HEK293 (cell line): ENCODE measurements around the gene FZR1.

Experiments used
- CTCF ChIA-PET: fragments of 350-600 bp; formaldehyde crosslinking; extraction: SDS; loops from one replicate; lab custom pipeline; 2021; ENCODE audit warnings: antibody characterized with exemption; lab: Yijun Ruan, JAX
- POLR2A ChIA-PET: fragments of 300-600 bp; formaldehyde crosslinking; extraction: SDS; loops from one replicate; lab custom pipeline; 2020; ENCODE audit warnings: antibody characterized with exemption, inconsistent platforms; lab: Yijun Ruan, JAX
- H3K27ac ChIP-seq: fragments of 200-500 bp; sonication (Bioruptor generic); 2 replicates; pipeline ENCODE4 v1.5.1; 2014; ENCODE audit warnings: low read depth, low read length, control low read depth, inconsistent platforms; ENCODE audit errors: extremely low read depth
- H3K36me3 ChIP-seq, 2 experiments: fragments of 200-500 bp in 1 of 2; sonication (Bioruptor generic) in 1 of 2; 1 replicate in 1 of 2; 2 replicates in 1 of 2; pipeline ENCODE4 v1.5.1; 2014 to 2017; ENCODE audit warnings: inconsistent platforms in 2 of 2, low read length in 2 of 2; ENCODE audit not compliant: control insufficient read depth in 2 of 2, insufficient read depth in 1 of 2
- H3K4me1 ChIP-seq: fragments of 200-500 bp; sonication (Bioruptor generic); 2 replicates; pipeline ENCODE4 v1.5.1; 2014; ENCODE audit warnings: mild to moderate bottlenecking, low read length, inconsistent platforms; ENCODE audit not compliant: control insufficient read depth, insufficient read depth
- H3K4me3 ChIP-seq: 2 replicates; pipeline ENCODE4 v1.5.1; 2011; ENCODE audit warnings: low read depth, mild to moderate bottlenecking, control low read depth, low read length, moderate library complexity
- H3K9me3 ChIP-seq: fragments of 200-500 bp; sonication (Bioruptor generic); 2 replicates; pipeline ENCODE4 v1.5.1; 2014; ENCODE audit warnings: low read depth, low read length, inconsistent platforms; ENCODE audit not compliant: control insufficient read depth, insufficient read depth
- BCL11A ChIP-seq: fragments of 450-650 bp; formaldehyde crosslinking; IDR thresholded peaks from 2 replicates; pipeline ENCODE4 v1.5.1; 2016; ENCODE audit warnings: low read depth, missing biosample characterization, missing genetic modification characterization
- BCL11B ChIP-seq: fragments of 450-650 bp; formaldehyde crosslinking; IDR thresholded peaks from 2 replicates; pipeline ENCODE4 v1.5.1; 2016; ENCODE audit warnings: low read depth, missing biosample characterization, missing genetic modification characterization
- KLF1 ChIP-seq: fragments of 450-650 bp; formaldehyde crosslinking; IDR thresholded peaks from 2 replicates; pipeline ENCODE4 v1.5.1; 2016; ENCODE audit warnings: missing biosample characterization, missing genetic modification characterization
- KLF10 ChIP-seq: fragments of 450-650 bp; IDR thresholded peaks from 2 replicates; pipeline ENCODE4 v1.5.1; 2018; ENCODE audit warnings: missing biosample characterization, mild to moderate bottlenecking, missing genetic modification characterization
- KLF16 ChIP-seq: fragments of 450-650 bp; formaldehyde crosslinking; IDR thresholded peaks from 2 replicates; pipeline ENCODE4 v1.5.1; 2017; ENCODE audit warnings: missing biosample characterization, missing genetic modification characterization
- KLF8 ChIP-seq: fragments of 450-650 bp; formaldehyde crosslinking; IDR thresholded peaks from 2 replicates; pipeline ENCODE4 v1.5.1; 2016; ENCODE audit warnings: missing biosample characterization, missing genetic modification characterization
- KLF9 ChIP-seq: fragments of 450-650 bp; formaldehyde crosslinking; IDR thresholded peaks from 2 replicates; pipeline ENCODE4 v1.5.1; 2016; ENCODE audit warnings: missing biosample characterization, missing genetic modification characterization, low read depth
- MZF1 ChIP-seq: fragments of 450-650 bp; formaldehyde crosslinking; IDR thresholded peaks from 2 replicates; pipeline ENCODE4 v1.5.1; 2017; ENCODE audit warnings: missing biosample characterization, missing genetic modification characterization, borderline replicate concordance
- OVOL3 ChIP-seq: fragments of 450-650 bp; formaldehyde crosslinking; IDR thresholded peaks from 2 replicates; pipeline ENCODE4 v1.5.1; 2016; ENCODE audit warnings: missing biosample characterization, missing genetic modification characterization
- REPIN1 ChIP-seq: fragments of 450-650 bp; formaldehyde crosslinking; IDR thresholded peaks from 2 replicates; pipeline ENCODE4 v1.5.1; 2017; ENCODE audit warnings: missing biosample characterization, missing genetic modification characterization, low read depth
- TCF7L2 ChIP-seq: IDR thresholded peaks from 2 replicates; pipeline ENCODE4 v1.6.1; 2011; ENCODE audit warnings: low read depth, mild to moderate bottlenecking, inconsistent platforms, low read length, moderate library complexity, borderline replicate concordance
- YY1 ChIP-seq: fragments of 450-650 bp; formaldehyde crosslinking; IDR thresholded peaks from 2 replicates; pipeline ENCODE4 v1.5.1; 2018; ENCODE audit warnings: missing biosample characterization, missing genetic modification characterization
- ZFHX2 ChIP-seq: fragments of 450-650 bp; formaldehyde crosslinking; conservative IDR thresholded peaks from 2 replicates; pipeline ENCODE4 v1.5.1; 2016; ENCODE audit warnings: missing biosample characterization, missing genetic modification characterization
- ZIC2 ChIP-seq: fragments of 450-650 bp; formaldehyde crosslinking; IDR thresholded peaks from 2 replicates; pipeline ENCODE4 v1.5.1; 2016; ENCODE audit warnings: missing biosample characterization, missing genetic modification characterization
- ZNF239 ChIP-seq: fragments of 450-650 bp; formaldehyde crosslinking; IDR thresholded peaks from 2 replicates; pipeline ENCODE4 v1.5.1; 2016; ENCODE audit warnings: missing biosample characterization, missing genetic modification characterization
- ZNF274 ChIP-seq, 2 experiments: fragments of 200-500 bp in 1 of 2; fragments of 450-650 bp in 1 of 2; sonication (Bioruptor generic) in 1 of 2; formaldehyde crosslinking in 1 of 2; IDR thresholded peaks; 2 replicates each; pipeline versions ENCODE4 v1.5.1 to v1.6.1; 2014 to 2016; ENCODE audit warnings: borderline replicate concordance in 1 of 2, inconsistent platforms in 1 of 2, low read length in 1 of 2, missing biosample characterization in 1 of 2, missing genetic modification characterization in 1 of 2
- ZNF341 ChIP-seq: fragments of 450-650 bp; formaldehyde crosslinking; IDR thresholded peaks from 2 replicates; pipeline ENCODE4; 2016; ENCODE audit warnings: low read depth, missing biosample characterization, missing genetic modification characterization
- ZNF555 ChIP-seq: fragments of 450-650 bp; formaldehyde crosslinking; conservative IDR thresholded peaks from 2 replicates; pipeline ENCODE4 v1.5.1; 2017; ENCODE audit warnings: missing biosample characterization, mild to moderate bottlenecking, missing genetic modification characterization, inconsistent platforms
- ZNF623 ChIP-seq: fragments of 450-650 bp; formaldehyde crosslinking; IDR thresholded peaks from 2 replicates; pipeline ENCODE4 v1.5.1; 2016; ENCODE audit warnings: missing biosample characterization, missing genetic modification characterization
- TF ChIP-seq, protein P1 (sequence below): fragments of 450-650 bp; formaldehyde crosslinking; IDR thresholded peaks from 2 replicates; pipeline ENCODE4 v1.5.1; 2016; ENCODE audit warnings: missing biosample characterization, missing genetic modification characterization
- TF ChIP-seq, protein P2 (sequence below): fragments of 450-650 bp; formaldehyde crosslinking; IDR thresholded peaks from 2 replicates; pipeline ENCODE4 v1.5.1; 2016; ENCODE audit warnings: missing biosample characterization, missing genetic modification characterization
- TF ChIP-seq, protein P3 (sequence below): fragments of 450-650 bp; formaldehyde crosslinking; IDR thresholded peaks from 2 replicates; pipeline ENCODE4 v1.5.1; 2016; ENCODE audit warnings: missing biosample characterization, missing genetic modification characterization
- TF ChIP-seq, protein P4 (sequence below): fragments of 450-650 bp; formaldehyde crosslinking; IDR thresholded peaks from 2 replicates; pipeline ENCODE4 v1.5.1; 2016; ENCODE audit warnings: missing biosample characterization, missing genetic modification characterization

Gene FZR1

DNA sequence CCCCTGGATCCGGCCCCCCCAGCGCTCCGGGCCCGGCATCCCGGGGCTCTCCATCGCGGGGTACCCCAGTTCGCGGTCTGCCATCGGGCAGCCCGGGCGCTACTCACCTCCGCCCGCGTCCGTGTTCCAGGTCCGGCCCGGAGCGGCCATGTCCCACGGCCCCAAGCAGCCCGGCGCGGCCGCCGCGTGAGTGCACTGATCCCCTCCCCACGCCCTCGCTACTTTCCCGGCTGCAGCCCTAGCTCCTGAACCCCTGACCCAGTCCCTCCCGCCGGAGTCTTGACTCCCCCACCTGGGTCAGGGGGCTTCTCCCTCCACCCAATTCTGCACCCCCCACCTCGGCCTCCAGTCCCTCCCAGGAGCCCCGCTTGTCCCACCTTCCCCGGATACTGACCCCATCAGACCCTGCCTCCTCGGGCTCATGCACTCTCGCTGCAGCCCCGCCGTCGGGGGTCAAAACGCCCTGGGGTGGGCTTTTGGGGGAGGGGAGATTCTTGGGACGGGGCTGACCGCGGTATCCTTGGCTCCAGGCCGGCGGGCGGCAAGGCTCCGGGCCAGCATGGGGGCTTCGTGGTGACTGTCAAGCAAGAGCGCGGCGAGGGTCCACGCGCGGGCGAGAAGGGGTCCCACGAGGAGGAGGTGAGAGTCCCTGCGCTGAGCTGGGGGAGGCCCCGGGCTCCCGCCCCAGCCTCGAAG, 67.2 kb downstream of the FZR1 start (continued):
- TF ChIP-seq ZNF341 (tag by site-specific recombination) = peak; percentile 68
- no peak for TF ChIP-seq ZNF623
- TF ChIP-seq ZNF239 (tag by site-specific recombination) = no peak
- no peak for TF ChIP-seq ZNF274 (IDR thresholded peaks at IDR 0.05; ENCODE audit: low read length)
- no peak for TF ChIP-seq ZNF274 (tag by site-specific recombination; IDR thresholded peaks at IDR 0.05; ENCODE audit: borderline replicate concordance)
- no peak for TF ChIP-seq ZNF555 (tag by site-specific recombination)
- TF ChIP-seq, protein P1, sequence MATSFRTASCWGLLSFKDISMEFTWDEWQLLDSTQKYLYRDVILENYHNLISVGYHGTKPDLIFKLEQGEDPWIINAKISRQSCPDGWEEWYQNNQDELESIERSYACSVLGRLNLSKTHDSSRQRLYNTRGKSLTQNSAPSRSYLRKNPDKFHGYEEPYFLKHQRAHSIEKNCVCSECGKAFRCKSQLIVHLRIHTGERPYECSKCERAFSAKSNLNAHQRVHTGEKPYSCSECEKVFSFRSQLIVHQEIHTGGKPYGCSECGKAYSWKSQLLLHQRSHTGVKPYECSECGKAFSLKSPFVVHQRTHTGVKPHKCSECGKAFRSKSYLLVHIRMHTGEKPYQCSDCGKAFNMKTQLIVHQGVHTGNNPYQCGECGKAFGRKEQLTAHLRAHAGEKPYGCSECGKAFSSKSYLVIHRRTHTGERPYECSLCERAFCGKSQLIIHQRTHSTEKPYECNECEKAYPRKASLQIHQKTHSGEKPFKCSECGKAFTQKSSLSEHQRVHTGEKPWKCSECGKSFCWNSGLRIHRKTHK (tag by site-specific recombination) = no peak
- TF ChIP-seq TCF7L2 = no peak
- TF ChIP-seq BCL11A (tag by site-specific recombination) = peak; percentile 84
- peak; percentile 96 for TF ChIP-seq BCL11B (tag by site-specific recombination)
- TF ChIP-seq MZF1 (tag by site-specific recombination) = no peak

DNA sequence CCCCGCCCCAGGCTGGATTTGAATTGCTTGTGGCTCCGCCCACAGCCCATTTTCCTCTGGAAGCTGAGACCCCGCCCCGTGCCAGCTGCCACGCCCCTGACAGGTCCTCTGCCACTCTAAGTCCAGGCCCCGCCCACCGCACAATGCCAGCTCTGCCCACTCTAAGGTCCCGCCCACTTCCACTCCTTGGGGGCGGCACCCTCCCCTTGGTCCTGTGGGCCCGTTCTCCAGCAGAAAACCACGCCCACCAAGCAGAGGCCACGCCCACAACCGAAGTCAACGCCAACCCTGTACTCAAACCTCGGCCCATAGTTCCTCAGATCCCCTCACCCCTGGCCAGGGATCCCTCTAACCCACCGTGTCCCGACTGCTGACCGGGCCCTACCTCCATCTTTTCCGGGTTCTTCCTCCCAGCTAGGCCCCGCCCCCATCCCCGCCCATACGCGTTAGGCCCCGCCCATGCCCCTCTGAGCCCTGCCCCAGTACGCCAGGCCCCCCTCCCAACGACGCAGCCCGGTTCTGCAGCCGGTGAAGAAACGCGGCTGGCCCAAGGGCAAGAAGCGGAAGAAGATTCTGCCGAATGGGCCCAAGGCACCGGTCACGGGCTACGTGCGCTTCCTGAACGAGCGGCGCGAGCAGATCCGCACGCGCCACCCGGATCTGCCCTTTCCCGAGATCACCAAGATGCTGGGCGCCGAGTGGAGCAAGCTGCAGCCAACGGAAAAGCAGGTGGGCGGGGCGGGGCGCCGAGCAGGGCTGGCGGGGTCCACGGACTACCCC, 67.9 kb downstream of the FZR1 start:
- H3K4me1 ChIP-seq = no peaks in the 10 kb centered on the region
- TF ChIP-seq, protein P2, sequence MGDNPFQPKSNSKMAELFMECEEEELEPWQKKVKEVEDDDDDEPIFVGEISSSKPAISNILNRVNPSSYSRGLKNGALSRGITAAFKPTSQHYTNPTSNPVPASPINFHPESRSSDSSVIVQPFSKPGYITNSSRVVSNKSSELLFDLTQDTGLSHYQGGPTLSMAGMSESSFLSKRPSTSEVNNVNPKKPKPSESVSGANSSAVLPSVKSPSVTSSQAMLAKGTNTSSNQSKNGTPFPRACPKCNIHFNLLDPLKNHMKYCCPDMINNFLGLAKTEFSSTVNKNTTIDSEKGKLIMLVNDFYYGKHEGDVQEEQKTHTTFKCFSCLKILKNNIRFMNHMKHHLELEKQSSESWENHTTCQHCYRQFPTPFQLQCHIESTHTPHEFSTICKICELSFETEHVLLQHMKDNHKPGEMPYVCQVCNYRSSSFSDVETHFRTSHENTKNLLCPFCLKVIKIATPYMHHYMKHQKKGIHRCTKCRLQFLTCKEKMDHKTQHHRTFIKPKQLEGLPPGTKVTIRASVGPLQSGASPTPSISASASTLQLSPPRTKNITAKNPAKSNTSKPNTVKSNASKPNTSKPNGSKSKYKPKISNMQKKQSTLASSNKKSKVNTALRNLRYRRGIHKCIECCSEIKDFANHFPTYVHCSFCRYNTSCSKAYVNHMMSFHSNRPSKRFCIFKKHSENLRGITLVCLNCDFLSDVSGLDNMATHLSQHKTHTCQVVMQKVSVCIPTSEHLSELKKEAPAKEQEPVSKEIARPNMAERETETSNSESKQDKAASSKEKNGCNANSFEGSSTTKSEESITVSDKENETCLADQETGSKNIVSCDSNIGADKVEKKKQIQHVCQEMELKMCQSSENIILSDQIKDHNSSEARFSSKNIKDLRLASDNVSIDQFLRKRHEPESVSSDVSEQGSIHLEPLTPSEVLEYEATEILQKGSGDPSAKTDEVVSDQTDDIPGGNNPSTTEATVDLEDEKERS (tag by site-specific recombination) = no peak
- TF ChIP-seq KLF9 (peak; percentile 100), OVOL3 (tag by site-specific recombination) (no peak), ZFHX2 (peak; percentile 87), YY1 (tag by site-specific recombination) (peak; percentile 33; the same call in 1 of the 2 replicates), ZIC2 (tag by site-specific recombination) (no peak), KLF1 (peak; percentile 81), REPIN1 (tag by site-specific recombination) (no peak), KLF16 (tag by site-specific recombination) (peak; percentile 88), KLF8 (tag by site-specific recombination) (peak; percentile 82), ZNF341 (tag by site-specific recombination) (no peak), KLF10 (tag by site-specific recombination) (0 out of 2 replicates have a peak, but pooled peaks have one; percentile 17)
- TF ChIP-seq, protein P1 (tag by site-specific recombination) = no peak
- TF ChIP-seq, protein P3, sequence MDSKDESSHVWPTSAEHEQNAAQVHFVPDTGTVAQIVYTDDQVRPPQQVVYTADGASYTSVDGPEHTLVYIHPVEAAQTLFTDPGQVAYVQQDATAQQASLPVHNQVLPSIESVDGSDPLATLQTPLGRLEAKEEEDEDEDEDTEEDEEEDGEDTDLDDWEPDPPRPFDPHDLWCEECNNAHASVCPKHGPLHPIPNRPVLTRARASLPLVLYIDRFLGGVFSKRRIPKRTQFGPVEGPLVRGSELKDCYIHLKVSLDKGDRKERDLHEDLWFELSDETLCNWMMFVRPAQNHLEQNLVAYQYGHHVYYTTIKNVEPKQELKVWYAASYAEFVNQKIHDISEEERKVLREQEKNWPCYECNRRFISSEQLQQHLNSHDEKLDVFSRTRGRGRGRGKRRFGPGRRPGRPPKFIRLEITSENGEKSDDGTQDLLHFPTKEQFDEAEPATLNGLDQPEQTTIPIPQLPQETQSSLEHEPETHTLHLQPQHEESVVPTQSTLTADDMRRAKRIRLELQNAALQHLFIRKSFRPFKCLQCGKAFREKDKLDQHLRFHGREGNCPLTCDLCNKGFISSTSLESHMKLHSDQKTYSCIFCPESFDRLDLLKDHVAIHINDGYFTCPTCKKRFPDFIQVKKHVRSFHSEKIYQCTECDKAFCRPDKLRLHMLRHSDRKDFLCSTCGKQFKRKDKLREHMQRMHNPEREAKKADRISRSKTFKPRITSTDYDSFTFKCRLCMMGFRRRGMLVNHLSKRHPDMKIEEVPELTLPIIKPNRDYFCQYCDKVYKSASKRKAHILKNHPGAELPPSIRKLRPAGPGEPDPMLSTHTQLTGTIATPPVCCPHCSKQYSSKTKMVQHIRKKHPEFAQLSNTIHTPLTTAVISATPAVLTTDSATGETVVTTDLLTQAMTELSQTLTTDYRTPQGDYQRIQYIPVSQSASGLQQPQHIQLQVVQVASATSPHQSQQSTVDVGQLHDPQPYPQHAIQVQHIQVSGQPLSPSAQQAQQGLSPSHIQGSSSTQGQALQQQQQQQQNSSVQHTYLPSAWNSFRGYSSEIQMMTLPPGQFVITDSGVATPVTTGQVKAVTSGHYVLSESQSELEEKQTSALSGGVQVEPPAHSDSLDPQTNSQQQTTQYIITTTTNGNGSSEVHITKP = 0 out of 2 replicates have a peak, but pooled peaks have one; percentile 40
- TF ChIP-seq, protein P4, sequence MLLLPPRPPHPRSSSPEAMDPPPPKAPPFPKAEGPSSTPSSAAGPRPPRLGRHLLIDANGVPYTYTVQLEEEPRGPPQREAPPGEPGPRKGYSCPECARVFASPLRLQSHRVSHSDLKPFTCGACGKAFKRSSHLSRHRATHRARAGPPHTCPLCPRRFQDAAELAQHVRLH = no peak

More for the DNA sequence above, 67.9 kb downstream of the FZR1 start:
- Histone ChIP-seq H3K4me3 (peak overlapping the region; percentile 84), H3K27ac (0 out of 2 replicates have a peak overlapping the region, but pooled peaks have one; percentile 77), H3K36me3 (peaks cover 9 to 19% of the 10 kb centered on the region in 2 experiments; a peak in 2 of 3 replicates), H3K9me3 (no peaks in the 10 kb centered on the region)
- CTCF ChIA-PET = interaction anchor here (0.6 to 2.4 kb wide), 7 partner anchors 12 to 505 kb away, joined by 3 to 6 read pairs (median 3); partner anchors contain the start of gene GIPC3
- POLR2A ChIA-PET = interaction anchor here (0.6 to 1.4 kb wide), 7 partner anchors 11 to 74 kb away, joined by 3 to 13 read pairs (median 4); partner anchors contain the start of genes DOHH, GIPC3 and MFSD12
